HEK293 (cell line): ENCODE measurements around the gene ELOA2.
"Not testable (repeated sequence)": the region's sequence is repeated elsewhere in the genome, so short reads cannot be mapped to it uniquely, and the experiment has no call there.

ENCODE experiments used
- KLF1 ChIP-seq: fragments of 450-650 bp; formaldehyde crosslinking; IDR thresholded peaks from 2 replicates; pipeline ENCODE4 v1.5.1; 2016; ENCODE audit warnings: missing biosample characterization, missing genetic modification characterization
- SP2 ChIP-seq: fragments of 450-650 bp; formaldehyde crosslinking; IDR thresholded peaks from 2 replicates; pipeline ENCODE4 v1.5.1; 2016; ENCODE audit warnings: missing biosample characterization, missing genetic modification characterization
- TCF7L2 ChIP-seq: IDR thresholded peaks from 2 replicates; pipeline ENCODE4 v1.6.1; 2011; ENCODE audit warnings: low read depth, mild to moderate bottlenecking, inconsistent platforms, low read length, moderate library complexity, borderline replicate concordance
- ZFP69B ChIP-seq: fragments of 450-650 bp; formaldehyde crosslinking; IDR thresholded peaks from 2 replicates; pipeline ENCODE4 v1.5.1; 2016; ENCODE audit warnings: missing biosample characterization, missing genetic modification characterization
- ZNF292 ChIP-seq: fragments of 450-650 bp; formaldehyde crosslinking; IDR thresholded peaks from 2 replicates; pipeline ENCODE4 v1.5.1; 2016; ENCODE audit warnings: low read depth, missing biosample characterization, missing genetic modification characterization, borderline replicate concordance
- ZNF302 ChIP-seq: fragments of 450-650 bp; formaldehyde crosslinking; IDR thresholded peaks from 2 replicates; pipeline ENCODE4 v1.5.1; 2016; ENCODE audit warnings: missing biosample characterization, missing genetic modification characterization, low read depth
- ZNF324 ChIP-seq: fragments of 450-650 bp; formaldehyde crosslinking; IDR thresholded peaks from 2 replicates; pipeline ENCODE4 v1.5.1; 2016; ENCODE audit warnings: missing biosample characterization, missing genetic modification characterization
- ZNF76 ChIP-seq: fragments of 450-650 bp; formaldehyde crosslinking; IDR thresholded peaks from 2 replicates; pipeline ENCODE4; 2016; ENCODE audit warnings: low read depth, missing biosample characterization, missing genetic modification characterization, borderline replicate concordance
- TF ChIP-seq, protein P1 (sequence below): fragments of 450-650 bp; formaldehyde crosslinking; IDR thresholded peaks from 2 replicates; pipeline ENCODE4 v1.5.1; 2016; ENCODE audit warnings: missing biosample characterization, missing genetic modification characterization
- TF ChIP-seq, protein P2 (sequence below): fragments of 450-650 bp; IDR thresholded peaks from 2 replicates; pipeline ENCODE4 v1.5.1; 2018; ENCODE audit warnings: missing biosample characterization, mild to moderate bottlenecking, missing genetic modification characterization

GRCh38 chr18:47028738-47029137 is 6.7 kb downstream of the ELOA2 start:
- not testable (repeated sequence) for TF ChIP-seq ZFP69B (tag by site-specific recombination); ZNF302 (tag by site-specific recombination); KLF1 (tag by site-specific recombination); SP2 (tag by site-specific recombination); TCF7L2; ZNF324; ZNF292 (tag by site-specific recombination); ZNF76 (tag by site-specific recombination)
- TF ChIP-seq, protein P1, sequence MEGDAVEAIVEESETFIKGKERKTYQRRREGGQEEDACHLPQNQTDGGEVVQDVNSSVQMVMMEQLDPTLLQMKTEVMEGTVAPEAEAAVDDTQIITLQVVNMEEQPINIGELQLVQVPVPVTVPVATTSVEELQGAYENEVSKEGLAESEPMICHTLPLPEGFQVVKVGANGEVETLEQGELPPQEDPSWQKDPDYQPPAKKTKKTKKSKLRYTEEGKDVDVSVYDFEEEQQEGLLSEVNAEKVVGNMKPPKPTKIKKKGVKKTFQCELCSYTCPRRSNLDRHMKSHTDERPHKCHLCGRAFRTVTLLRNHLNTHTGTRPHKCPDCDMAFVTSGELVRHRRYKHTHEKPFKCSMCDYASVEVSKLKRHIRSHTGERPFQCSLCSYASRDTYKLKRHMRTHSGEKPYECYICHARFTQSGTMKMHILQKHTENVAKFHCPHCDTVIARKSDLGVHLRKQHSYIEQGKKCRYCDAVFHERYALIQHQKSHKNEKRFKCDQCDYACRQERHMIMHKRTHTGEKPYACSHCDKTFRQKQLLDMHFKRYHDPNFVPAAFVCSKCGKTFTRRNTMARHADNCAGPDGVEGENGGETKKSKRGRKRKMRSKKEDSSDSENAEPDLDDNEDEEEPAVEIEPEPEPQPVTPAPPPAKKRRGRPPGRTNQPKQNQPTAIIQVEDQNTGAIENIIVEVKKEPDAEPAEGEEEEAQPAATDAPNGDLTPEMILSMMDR (tag by site-specific recombination) = not testable (repeated sequence)
- TF ChIP-seq, protein P2, sequence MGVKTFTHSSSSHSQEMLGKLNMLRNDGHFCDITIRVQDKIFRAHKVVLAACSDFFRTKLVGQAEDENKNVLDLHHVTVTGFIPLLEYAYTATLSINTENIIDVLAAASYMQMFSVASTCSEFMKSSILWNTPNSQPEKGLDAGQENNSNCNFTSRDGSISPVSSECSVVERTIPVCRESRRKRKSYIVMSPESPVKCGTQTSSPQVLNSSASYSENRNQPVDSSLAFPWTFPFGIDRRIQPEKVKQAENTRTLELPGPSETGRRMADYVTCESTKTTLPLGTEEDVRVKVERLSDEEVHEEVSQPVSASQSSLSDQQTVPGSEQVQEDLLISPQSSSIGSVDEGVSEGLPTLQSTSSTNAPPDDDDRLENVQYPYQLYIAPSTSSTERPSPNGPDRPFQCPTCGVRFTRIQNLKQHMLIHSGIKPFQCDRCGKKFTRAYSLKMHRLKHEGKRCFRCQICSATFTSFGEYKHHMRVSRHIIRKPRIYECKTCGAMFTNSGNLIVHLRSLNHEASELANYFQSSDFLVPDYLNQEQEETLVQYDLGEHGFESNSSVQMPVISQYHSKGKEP (tag by site-specific recombination) = not testable (repeated sequence)
